HG03575 (cell line): ENCODE data around the gene FARP2.
"Not testable (repeated sequence)": the region's sequence is repeated elsewhere in the genome, so short reads cannot be mapped to it uniquely, and the experiment has no call there.

Experiments
- ATAC-seq: cut with Tn5 transposase; IDR thresholded peaks from one replicate; pipeline ENCODE4 v1.9.1; 2021; ENCODE audit not compliant: unreplicated experiment, insufficient number of reproducible peaks, low FRiP score; ENCODE audit errors: extremely low read depth

Gene FARP2

GRCh38 chr2:241437179-241437578 lies 81.1 kb downstream of the FARP2 start:
- ATAC-seq, result no peak

GRCh38 chr2:241441492-241441891 lies 85.4 kb downstream of the FARP2 start:
- no peak for ATAC-seq

GRCh38 chr2:241443486-241444223 lies 87.6 kb downstream of the FARP2 start:
- ATAC-seq, result no peak

- ATAC-seq, result no peak
These were observed 89.3 kb downstream of the FARP2 start for GRCh38 chr2:241445426-241445825.

GRCh38 chr2:241450092-241450491 lies 94.0 kb downstream of the FARP2 start:
- not testable (repeated sequence) for ATAC-seq

- ATAC-seq, result no peak
These were observed 95.9 kb downstream of the FARP2 start for GRCh38 chr2:241451840-241452506.

GRCh38 chr2:241453919-241454318 lies 97.8 kb downstream of the FARP2 start:
- not testable (repeated sequence) for ATAC-seq

GRCh38 chr2:241454837-241455485 lies 98.9 kb downstream of the FARP2 start:
- ATAC-seq, result no peak

GRCh38 chr2:241456546-241456945 lies 100.5 kb downstream of the FARP2 start:
- ATAC-seq, result no peak

- ATAC-seq, result no peak
These were observed 102.6 kb downstream of the FARP2 start for GRCh38 chr2:241458687-241459086.

GRCh38 chr2:241459520-241459919 lies 103.4 kb downstream of the FARP2 start:
- ATAC-seq, result no peak

- no peak for ATAC-seq
These were observed 104.5 kb downstream of the FARP2 start for GRCh38 chr2:241460631-241461030.

GRCh38 chr2:241461693-241462677 lies 105.9 kb downstream of the FARP2 start:
- no peak for ATAC-seq

- no peak for ATAC-seq
These were observed 107.4 kb downstream of the FARP2 start for GRCh38 chr2:241463276-241464135.

- ATAC-seq, result no peak
These were observed 109.5 kb downstream of the FARP2 start for GRCh38 chr2:241465543-241465942.

- no peak for ATAC-seq
These were observed 110.1 kb downstream of the FARP2 start for GRCh38 chr2:241466230-241466629.

GRCh38 chr2:241467777-241468475 lies 111.8 kb downstream of the FARP2 start:
- no peak for ATAC-seq

GRCh38 chr2:241468476-241468781 lies 112.3 kb downstream of the FARP2 start:
- ATAC-seq, result no peak
